HEK293 (cell line): ENCODE results near the gene SLC29A1.

Source experiments
- CTCF ChIP-seq: fragments of 450-650 bp; formaldehyde crosslinking; IDR thresholded peaks from 2 replicates; pipeline ENCODE4 v1.5.1; 2016; ENCODE audit warnings: missing biosample characterization, missing genetic modification characterization
- ZSCAN5A ChIP-seq: fragments of 450-650 bp; formaldehyde crosslinking; IDR thresholded peaks from 2 replicates; pipeline ENCODE4 v1.5.1; 2016; ENCODE audit warnings: missing biosample characterization, missing genetic modification characterization

GRCh38 chr6:44190715-44191114, 32.7 kb upstream of the SLC29A1 start:
- no peak for TF ChIP-seq CTCF (tag by site-specific recombination)
- TF ChIP-seq ZSCAN5A (tag by site-specific recombination): no peak
